H1 (cell line): ENCODE results near the gene HSPBP1. TPM values are rescaled to one million over a fixed set of nuclear protein-coding genes. Genes with fewer than 3 reads are reported as not detected.

Source experiments
- KDM1A ChIP-seq: fragments of 200-600, 300-600 bp; sonication (generic); IDR thresholded peaks from 2 replicates; pipeline ENCODE4 v1.7.1; 2016; ENCODE audit warnings: mild to moderate bottlenecking, low read length, borderline replicate concordance
- POLR2A ChIP-seq, 2 experiments: IDR thresholded peaks; 1 replicate in 1 of 2; 2 replicates in 1 of 2; pipeline ENCODE4 v1.6.1; 2011; ENCODE audit warnings: low read depth in 2 of 2, low read length in 2 of 2, mild to moderate bottlenecking in 2 of 2; ENCODE audit errors: control extremely low read depth in 1 of 2
- TAF1 ChIP-seq: IDR thresholded peaks from 2 replicates; pipeline ENCODE4 v1.6.1; 2011; ENCODE audit warnings: mild to moderate bottlenecking, low read depth, low read length
- polyA plus RNA-seq, 7 experiments: library from polyadenylated mRNA; depleted of rRNA in 3 of 7; stranded (reverse) in 5 of 7; unstranded in 2 of 7; fragments of >200 nt in 5 of 7; fragments of 200-250 nt in 2 of 7; gene quantifications; 1 replicate in 5 of 7; 2 replicates in 1 of 7; 4 replicates in 1 of 7; pipeline versions ENCODE4 v1.2.1 to v1.2.3, GENCODE V29; 2011 to 2013; ENCODE audit warnings: missing spikeins in 2 of 7, mixed read lengths in 2 of 7
- total RNA-seq: library from RNA; stranded (reverse); fragmentation: NEBNext Ultra II Directional; extraction: Animal tissue kit (Norgen Biotek cat#: 25700); gene quantifications from 2 replicates; pipeline ENCODE4 v1.2.1, GENCODE V29; 2021
- TF ChIP-seq, protein P1 (sequence below): IDR thresholded peaks from 2 replicates; pipeline ENCODE4 v1.6.1; 2011; ENCODE audit warnings: low read length, improper control_type of control experiment
- TF ChIP-seq, protein P2 (sequence below), 3 experiments: IDR thresholded peaks; 1 replicate in 2 of 3; 2 replicates in 1 of 3; pipeline versions ENCODE4 v1.5.1 to v1.6.1; 2011; ENCODE audit warnings: low read length in 3 of 3, mild to moderate bottlenecking in 3 of 3, inconsistent platforms in 2 of 3, low read depth in 1 of 3, moderate library complexity in 1 of 3; ENCODE audit not compliant: insufficient read depth in 1 of 3; ENCODE audit errors: control extremely low read depth in 1 of 3

HSPBP1 gene
- total and polyA plus RNA-seq, 2 of the 8 experiments (the other 6 are each of a cell fraction or from before 2014, with no cell fraction given), result 63.4 to 100 TPM

DNA sequence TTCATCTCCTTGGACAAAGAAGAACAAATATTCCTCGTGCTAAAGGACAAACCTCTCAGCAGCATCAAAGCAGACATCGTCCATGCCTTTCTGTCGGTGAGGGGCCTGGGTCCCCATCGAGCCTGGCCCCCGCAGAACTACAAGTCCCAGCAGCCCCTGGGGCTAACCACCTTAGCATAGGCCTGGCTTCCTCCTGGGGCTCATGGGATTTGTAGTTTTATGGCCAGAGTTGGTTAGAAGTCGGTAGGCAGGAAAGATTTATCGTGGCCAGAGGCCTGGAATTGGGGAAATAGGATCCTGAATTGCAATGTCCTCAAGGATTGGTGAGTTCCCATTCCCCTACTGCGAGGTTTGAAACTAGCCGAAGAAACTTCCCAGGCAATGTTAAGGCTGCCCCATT lies 25.6 kb upstream of the HSPBP1 start (continued):
- TF ChIP-seq, protein P1, sequence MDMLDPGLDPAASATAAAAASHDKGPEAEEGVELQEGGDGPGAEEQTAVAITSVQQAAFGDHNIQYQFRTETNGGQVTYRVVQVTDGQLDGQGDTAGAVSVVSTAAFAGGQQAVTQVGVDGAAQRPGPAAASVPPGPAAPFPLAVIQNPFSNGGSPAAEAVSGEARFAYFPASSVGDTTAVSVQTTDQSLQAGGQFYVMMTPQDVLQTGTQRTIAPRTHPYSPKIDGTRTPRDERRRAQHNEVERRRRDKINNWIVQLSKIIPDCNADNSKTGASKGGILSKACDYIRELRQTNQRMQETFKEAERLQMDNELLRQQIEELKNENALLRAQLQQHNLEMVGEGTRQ, result no peak
- TF ChIP-seq POLR2A (IDR thresholded peaks at IDR 0.05; ENCODE audit: control extremely low read depth in 1 of 2, low read depth in 2 of 2, low read length in 2 of 2) (no peak), KDM1A (no peak), TAF1 (no peak)
- TF ChIP-seq, protein P2, sequence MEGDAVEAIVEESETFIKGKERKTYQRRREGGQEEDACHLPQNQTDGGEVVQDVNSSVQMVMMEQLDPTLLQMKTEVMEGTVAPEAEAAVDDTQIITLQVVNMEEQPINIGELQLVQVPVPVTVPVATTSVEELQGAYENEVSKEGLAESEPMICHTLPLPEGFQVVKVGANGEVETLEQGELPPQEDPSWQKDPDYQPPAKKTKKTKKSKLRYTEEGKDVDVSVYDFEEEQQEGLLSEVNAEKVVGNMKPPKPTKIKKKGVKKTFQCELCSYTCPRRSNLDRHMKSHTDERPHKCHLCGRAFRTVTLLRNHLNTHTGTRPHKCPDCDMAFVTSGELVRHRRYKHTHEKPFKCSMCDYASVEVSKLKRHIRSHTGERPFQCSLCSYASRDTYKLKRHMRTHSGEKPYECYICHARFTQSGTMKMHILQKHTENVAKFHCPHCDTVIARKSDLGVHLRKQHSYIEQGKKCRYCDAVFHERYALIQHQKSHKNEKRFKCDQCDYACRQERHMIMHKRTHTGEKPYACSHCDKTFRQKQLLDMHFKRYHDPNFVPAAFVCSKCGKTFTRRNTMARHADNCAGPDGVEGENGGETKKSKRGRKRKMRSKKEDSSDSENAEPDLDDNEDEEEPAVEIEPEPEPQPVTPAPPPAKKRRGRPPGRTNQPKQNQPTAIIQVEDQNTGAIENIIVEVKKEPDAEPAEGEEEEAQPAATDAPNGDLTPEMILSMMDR (IDR thresholded peaks at IDR 0.05; ENCODE audit: control extremely low read depth in 1 of 3, insufficient read depth in 1 of 3, low read depth in 1 of 3, low read length in 3 of 3), result no peak
